Subcutaneous abdominal adipose tissue (tissue), 5 donors: ENCODE measurements around the gene LTBP3.

ENCODE experiments used
- H3K27ac ChIP-seq: one replicate; pipeline ENCODE4 v1.7.0; 2013; ENCODE audit warnings: low read depth, mild to moderate bottlenecking, inconsistent platforms, low read length, moderate library complexity
- H3K27me3 ChIP-seq, 5 donors: one replicate each; pipeline ENCODE4 v1.7.0; 2013; ENCODE audit warnings: low read length in 5 of 5, inconsistent platforms in 1 of 5; ENCODE audit not compliant: control insufficient read depth in 5 of 5, insufficient read depth in 4 of 5
- H3K36me3 ChIP-seq, 5 donors: one replicate each; pipeline ENCODE4 v1.7.0; 2013; ENCODE audit warnings: low read length in 5 of 5; ENCODE audit not compliant: control insufficient read depth in 5 of 5, insufficient read depth in 5 of 5
- H3K4me1 ChIP-seq, 5 donors: one replicate each; pipeline ENCODE4 v1.7.0; 2013; ENCODE audit warnings: low read length in 5 of 5, mild to moderate bottlenecking in 3 of 5, moderate library complexity in 1 of 5; ENCODE audit not compliant: control insufficient read depth in 5 of 5, insufficient read depth in 5 of 5
- H3K4me3 ChIP-seq, 5 donors: one replicate each; pipeline ENCODE4 v1.7.0; 2013; ENCODE audit warnings: low read length in 5 of 5, low read depth in 1 of 5
- H3K9ac ChIP-seq, 5 donors: one replicate each; pipeline ENCODE4 v1.7.0; 2013; ENCODE audit warnings: low read length in 5 of 5, mild to moderate bottlenecking in 4 of 5, moderate library complexity in 3 of 5
- H3K9me3 ChIP-seq, 5 donors: one replicate each; pipeline ENCODE4 v1.7.0; 2013; ENCODE audit warnings: low read length in 5 of 5; ENCODE audit not compliant: control insufficient read depth in 5 of 5
- donor health status: healthy.
- donor health status: healthy.
- donor health status: healthy.
- donor health status: healthy.
- donor health status: healthy.

Gene LTBP3

DNA sequence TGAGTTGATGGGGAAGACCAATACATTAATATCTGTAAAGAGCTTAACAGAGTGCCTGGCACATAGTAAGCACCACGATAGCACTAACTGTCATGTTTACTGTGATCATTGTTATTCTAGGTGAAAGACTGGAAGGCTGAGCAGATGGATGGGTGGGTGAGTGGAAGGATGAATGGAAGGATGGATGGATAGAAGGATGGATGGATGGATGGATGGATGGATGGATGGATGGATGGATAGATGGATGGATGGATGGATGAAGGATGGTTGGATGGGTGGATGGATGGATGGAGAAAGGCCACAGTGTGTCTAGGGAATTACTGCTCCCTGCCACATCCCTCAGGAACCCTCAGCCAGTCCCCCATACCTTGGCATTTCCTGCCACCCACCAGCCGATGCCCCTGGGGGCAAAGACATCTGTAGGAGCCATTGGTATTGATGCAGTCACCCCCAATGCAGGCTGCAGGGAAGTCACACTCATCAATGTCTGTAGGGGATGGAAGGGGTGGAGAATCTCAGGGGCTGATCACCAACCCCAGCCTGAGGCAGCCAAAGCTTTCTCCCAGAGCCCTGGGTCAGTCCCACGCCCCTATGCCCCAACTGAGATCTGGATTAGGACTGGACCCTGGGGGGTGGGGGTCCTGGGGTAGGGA lies 15.3 kb downstream of the LTBP3 start:
- Histone ChIP-seq H3K9me3 (no peaks in the 10 kb centered on the region), H3K4me3 (no peak overlapping the region), H3K9ac (peak overlapping the region in 1 of 5 donors; percentile 20), H3K36me3 (peaks cover 0 to 34% (median 22%) of the 10 kb centered on the region in 5 donors), H3K4me1 (peaks cover 3 to 37% (median 22%) of the 10 kb centered on the region in 5 donors), H3K27ac (no peak overlapping the region), H3K27me3 (no peaks in the 10 kb centered on the region)

DNA sequence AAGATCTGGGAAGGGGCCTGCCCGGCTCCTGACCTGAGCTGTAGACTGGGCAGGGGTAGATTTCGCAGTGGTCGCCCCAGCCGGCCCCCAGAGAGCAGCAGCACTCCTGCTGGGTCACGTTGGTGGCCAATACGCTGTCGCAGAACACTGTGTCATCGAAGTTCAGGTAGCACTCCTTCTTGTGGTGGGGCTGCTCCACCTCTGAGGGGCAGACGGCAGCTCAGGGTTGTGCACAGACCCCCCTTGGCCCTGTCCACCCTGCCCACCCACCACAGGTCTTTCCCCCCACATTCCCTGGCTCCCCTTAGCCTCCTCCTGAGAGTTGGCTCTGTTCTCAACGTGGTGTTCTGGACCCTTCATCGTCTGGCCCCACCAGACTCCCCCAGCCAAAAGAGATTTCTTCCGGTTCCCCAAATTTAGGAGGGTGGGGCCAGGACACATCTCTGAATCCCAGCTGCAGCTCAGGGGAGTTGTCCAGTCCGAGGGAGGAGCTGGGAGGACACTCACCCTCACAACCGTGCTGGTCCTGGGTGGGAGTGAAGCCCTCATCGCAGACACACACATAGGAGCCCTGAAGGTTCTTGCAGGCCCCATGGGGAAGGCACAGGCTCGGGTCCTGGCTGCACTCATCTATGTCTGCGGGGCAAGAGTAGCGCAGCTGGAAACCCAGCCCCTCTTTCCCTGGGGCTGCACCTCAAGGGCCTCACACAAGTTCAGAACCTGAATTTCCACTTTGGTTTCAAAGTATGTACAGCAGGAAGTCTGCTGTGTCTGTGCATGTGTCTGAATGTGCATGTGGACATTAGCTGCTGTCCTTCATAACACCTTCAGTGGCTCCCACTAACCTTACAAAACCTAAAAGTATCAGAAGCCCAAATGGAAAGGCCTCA lies 16.8 kb downstream of the LTBP3 start:
- H3K27ac ChIP-seq: peak overlapping the region; percentile 82
- peaks cover 0 to 41% (median 37%) of the 10 kb centered on the region in 5 donors for H3K36me3 ChIP-seq
- H3K9me3 ChIP-seq: no peaks in the 10 kb centered on the region
- peaks cover 3 to 33% (median 22%) of the 10 kb centered on the region in 5 donors for H3K4me1 ChIP-seq
- H3K9ac ChIP-seq: peak overlapping the region; percentile 68 to 84 (median 80)
- H3K4me3 ChIP-seq: peak overlapping the region in 4 of 5 donors; percentile 68 to 77 (median 72)
- no peaks in the 10 kb centered on the region for H3K27me3 ChIP-seq

DNA sequence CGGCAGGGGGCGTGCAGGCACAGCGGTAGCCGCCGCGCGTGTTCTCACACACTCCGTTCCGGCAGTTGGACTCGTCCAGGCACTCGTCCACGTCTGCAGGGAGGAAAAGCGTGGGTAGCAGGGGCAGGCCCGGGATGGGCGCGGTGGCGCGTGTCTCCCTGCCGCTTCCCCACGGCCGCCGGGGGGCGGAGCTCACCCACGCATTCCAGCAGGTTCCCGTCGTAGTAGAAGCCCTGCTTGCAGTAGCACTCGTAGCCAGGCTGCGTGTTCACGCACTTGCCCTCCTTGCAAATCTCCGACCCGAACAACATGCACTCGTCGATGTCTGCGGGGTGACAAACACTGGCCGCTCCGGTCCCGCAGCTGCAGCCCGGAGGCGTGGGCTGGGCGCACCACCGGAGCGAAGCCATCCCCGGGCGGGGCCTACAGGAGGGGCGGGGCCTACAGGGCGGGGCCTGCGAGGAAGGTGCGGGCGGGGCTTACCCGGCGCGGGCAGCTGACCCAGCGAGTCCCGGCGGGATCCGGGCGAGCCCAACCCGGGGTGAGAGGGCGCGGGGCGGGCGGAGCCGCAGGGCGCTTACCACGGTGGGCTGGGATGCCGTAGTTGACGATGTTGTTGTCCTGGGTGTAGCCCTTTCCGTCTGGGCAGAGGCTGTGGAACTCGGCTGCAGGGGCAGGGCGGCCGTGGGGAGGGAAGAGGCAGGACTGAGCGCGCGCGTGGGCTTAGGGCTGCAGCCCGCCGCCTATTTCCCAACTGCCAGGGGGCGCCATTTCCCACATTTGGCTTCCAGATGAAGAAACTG lies 17.7 kb downstream of the LTBP3 start:
- Histone ChIP-seq H3K9me3 (no peaks in the 10 kb centered on the region), H3K36me3 (peaks cover 0 to 45% (median 43%) of the 10 kb centered on the region in 5 donors), H3K9ac (peak overlapping the region; percentile 63 to 84 (median 80)), H3K27me3 (no peaks in the 10 kb centered on the region), H3K4me3 (peak overlapping the region; percentile 63 to 77 (median 71)), H3K4me1 (peaks cover 3 to 28% (median 22%) of the 10 kb centered on the region in 5 donors), H3K27ac (peak overlapping the region; percentile 82)

DNA sequence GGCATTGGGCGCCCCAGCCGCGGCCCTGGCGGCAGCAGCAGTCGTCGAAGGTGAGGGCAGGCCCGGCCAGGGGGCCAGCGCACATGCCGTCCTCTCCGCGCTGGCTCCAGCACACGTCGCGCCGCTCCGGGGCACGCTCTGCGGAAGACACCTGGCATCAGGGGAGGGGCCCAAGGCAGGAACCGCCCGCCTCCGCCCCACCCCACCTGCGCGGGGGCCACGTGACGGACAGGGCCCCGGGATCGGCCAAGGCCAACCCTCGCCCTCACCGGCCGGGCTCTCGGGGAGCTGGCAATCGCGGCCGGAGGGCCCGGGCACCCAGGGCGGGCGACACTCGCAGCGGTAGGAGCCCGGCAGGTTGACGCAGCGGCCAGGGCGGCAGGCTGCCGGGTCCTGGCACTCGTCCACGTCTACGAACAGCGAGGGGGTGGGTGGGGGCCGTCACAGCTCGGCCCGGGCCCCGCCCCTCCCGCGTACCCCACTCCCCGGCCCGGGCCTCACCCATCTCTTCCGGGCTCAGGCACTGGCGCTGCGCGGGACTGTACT lies 18.3 kb downstream of the LTBP3 start:
- Histone ChIP-seq H3K4me3 (peak overlapping the region in 4 of 5 donors; percentile 68 to 77 (median 72)), H3K27ac (peak overlapping the region; percentile 82), H3K9ac (peak overlapping the region; percentile 32 to 63 (median 43)), H3K9me3 (no peaks in the 10 kb centered on the region), H3K4me1 (peaks cover 3 to 28% (median 22%) of the 10 kb centered on the region in 5 donors), H3K36me3 (peaks cover 0 to 52% (median 43%) of the 10 kb centered on the region in 5 donors), H3K27me3 (no peaks in the 10 kb centered on the region)

DNA sequence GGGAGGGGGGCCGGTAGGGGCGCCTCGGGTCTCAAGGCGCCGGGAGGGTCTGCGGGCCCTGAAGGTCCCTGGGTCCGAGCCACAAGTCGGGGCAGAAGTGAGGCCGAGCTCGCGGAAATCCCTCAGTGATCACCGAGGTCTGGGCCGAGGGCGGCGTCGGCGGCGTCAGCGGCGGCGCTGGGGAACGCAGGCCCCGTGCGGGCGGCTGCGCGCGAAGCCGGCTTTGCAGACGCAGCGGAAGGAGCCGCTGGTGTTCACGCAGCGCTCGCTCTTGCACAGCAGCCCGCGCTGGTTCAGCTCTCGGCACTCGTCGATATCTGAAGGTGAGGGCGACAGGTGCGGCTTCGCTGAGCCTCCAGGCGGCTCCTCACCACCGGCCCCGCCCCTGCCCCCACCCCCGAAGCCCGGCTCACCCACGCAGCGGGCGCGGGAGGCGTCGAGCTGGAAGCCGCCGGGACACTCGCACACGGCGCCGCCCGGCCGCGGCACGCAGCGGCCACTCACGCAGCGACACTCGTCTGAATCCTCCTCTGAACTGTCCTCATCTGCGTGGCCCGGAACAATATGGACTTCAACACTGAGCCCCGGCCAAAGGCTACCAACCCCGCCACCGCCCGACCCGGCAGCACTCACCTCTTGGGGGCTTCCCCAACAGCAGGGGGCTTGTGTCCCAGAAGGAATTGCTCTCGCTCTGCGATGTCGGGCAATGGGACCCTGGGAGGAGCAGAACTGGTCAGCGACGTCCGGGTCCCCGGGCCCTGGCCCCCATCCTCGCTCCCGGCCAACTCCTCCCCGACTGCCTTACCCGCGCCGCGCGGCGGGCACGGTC lies 19.0 kb downstream of the LTBP3 start:
- Histone ChIP-seq H3K36me3 (peaks cover 0 to 46% (median 40%) of the 10 kb centered on the region in 5 donors), H3K4me1 (peaks cover 3 to 28% (median 22%) of the 10 kb centered on the region in 5 donors), H3K9ac (peak overlapping the region in 1 of 5 donors; percentile 32), H3K4me3 (peak overlapping the region in 2 of 5 donors; percentile 74 to 77), H3K27me3 (no peaks in the 10 kb centered on the region), H3K9me3 (no peaks in the 10 kb centered on the region), H3K27ac (no peak overlapping the region)

DNA sequence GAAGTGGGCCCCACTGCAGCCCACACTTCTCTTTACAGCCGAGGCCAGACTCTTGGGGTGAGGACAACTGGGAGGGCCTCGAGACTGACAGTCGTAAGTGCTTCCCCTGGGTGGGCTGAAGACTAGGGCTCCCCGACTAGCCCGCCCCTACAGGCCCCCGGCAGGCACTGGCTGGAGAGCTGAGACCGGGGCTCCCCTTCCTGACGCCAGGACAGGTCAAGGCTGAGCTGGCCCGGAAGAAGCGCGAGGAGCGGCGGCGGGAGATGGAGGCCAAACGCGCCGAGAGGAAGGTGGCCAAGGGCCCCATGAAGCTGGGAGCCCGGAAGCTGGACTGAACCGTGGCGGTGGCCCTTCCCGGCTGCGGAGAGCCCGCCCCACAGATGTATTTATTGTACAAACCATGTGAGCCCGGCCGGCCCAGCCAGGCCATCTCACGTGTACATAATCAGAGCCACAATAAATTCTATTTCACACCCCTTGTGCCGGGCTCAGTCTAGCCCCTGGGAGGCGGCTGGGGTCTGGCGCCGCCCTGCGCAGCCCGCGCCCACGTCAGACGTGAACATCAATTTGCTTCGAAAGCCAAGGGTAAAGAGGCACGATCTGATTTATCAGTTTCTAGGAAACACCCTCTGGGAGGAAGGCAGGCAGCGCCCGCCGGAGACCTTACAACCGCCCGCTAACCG lies 19.8 kb downstream of the LTBP3 start:
- peaks cover 3 to 28% (median 22%) of the 10 kb centered on the region in 5 donors for H3K4me1 ChIP-seq
- peaks cover 0 to 50% (median 43%) of the 10 kb centered on the region in 5 donors for H3K36me3 ChIP-seq
- no peaks in the 10 kb centered on the region for H3K27me3 ChIP-seq
- no peak overlapping the region for H3K4me3 ChIP-seq
- no peak overlapping the region for H3K9ac ChIP-seq
- H3K27ac ChIP-seq: no peak overlapping the region
- H3K9me3 ChIP-seq: no peaks in the 10 kb centered on the region

DNA sequence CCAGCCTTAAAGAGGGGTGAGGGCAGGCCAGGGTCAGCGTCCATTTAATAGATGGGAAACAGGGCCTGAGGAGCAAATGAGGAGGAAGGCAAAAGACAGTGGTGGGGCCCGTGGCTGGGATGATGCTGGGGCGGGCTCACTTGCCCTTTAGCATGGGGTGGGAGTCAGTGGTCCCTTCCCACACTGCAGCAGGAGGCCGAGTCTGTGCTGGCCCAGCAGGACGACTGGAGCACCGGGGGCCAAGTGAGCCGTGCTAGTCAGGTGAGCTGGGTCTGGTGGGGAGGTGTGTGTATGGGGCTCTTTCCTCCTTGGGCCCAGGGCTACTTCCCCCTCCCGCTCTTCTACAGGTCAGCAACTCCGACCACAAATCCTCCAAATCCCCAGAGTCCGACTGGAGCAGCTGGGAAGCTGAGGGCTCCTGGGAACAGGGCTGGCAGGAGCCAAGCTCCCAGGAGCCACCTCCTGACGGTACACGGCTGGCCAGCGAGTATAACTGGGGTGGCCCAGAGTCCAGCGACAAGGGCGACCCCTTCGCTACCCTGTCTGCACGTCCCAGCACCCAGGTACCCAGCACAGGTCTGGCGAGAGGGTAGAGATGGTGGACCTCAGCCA lies 20.4 kb downstream of the LTBP3 start:
- Histone ChIP-seq H3K36me3 (peaks cover 0 to 53% (median 45%) of the 10 kb centered on the region in 5 donors), H3K4me1 (peaks cover 3 to 28% (median 22%) of the 10 kb centered on the region in 5 donors), H3K27ac (no peak overlapping the region), H3K4me3 (no peak overlapping the region), H3K9ac (no peak overlapping the region), H3K27me3 (no peaks in the 10 kb centered on the region), H3K9me3 (no peaks in the 10 kb centered on the region)

DNA sequence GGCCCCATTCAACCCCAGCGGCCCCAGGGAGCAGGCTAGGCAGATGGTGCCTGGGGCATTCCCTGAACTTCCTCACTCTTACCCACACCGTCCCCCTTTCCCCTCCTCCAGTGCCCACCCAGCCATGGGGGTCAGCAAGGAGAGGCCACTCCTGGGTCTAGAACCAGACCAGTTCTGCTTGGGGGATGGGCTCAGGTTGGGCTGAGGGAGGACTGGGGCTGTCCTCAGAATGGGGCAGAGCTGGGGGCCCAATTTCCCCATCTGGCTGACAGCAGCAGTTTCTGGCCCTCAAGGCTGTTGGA lies 20.9 kb downstream of the LTBP3 start:
- no peaks in the 10 kb centered on the region for H3K27me3 ChIP-seq
- no peaks in the 10 kb centered on the region for H3K9me3 ChIP-seq
- no peak overlapping the region for H3K9ac ChIP-seq
- peaks cover 0 to 55% (median 49%) of the 10 kb centered on the region in 5 donors for H3K36me3 ChIP-seq
- peaks cover 3 to 28% (median 22%) of the 10 kb centered on the region in 5 donors for H3K4me1 ChIP-seq
- H3K27ac ChIP-seq: no peak overlapping the region
- H3K4me3 ChIP-seq: no peak overlapping the region
